CD14-positive monocyte (primary cell): ENCODE measurements around the gene ZNF263. TPM values are rescaled to one million over a fixed set of nuclear protein-coding genes. Genes with fewer than 3 reads are reported as not detected.

ENCODE experiments used
- DNase-seq, 3 donors: peaks; one replicate each; pipeline ENCODE4 v3.0.0-alpha.2; 2011 to 2022
- H2AFZ ChIP-seq: 2 replicates; pipeline ENCODE4 v1.6.0; 2012; ENCODE audit warnings: mild to moderate bottlenecking, low read depth, low read length, inconsistent platforms; ENCODE audit not compliant: insufficient read depth, poor library complexity, severe bottlenecking
- H3K27ac ChIP-seq, 2 donors: 1 replicate in 1 of 2; 2 replicates in 1 of 2; pipeline ENCODE4 v1.5.1; 2012 to 2013; ENCODE audit warnings: low read length in 2 of 2, control low read depth in 1 of 2, inconsistent platforms in 1 of 2, low read depth in 1 of 2, mild to moderate bottlenecking in 1 of 2
- H3K27me3 ChIP-seq, 2 donors: one replicate each; pipeline versions ENCODE4 v1.6.0 to v1.6.1; 2011 to 2013; ENCODE audit warnings: low read length in 2 of 2; ENCODE audit not compliant: control insufficient read depth in 2 of 2, insufficient read depth in 2 of 2
- H3K36me3 ChIP-seq, 2 donors: replicated peaks in 1 of 2; 1 replicate in 1 of 2; 2 replicates in 1 of 2; pipeline versions ENCODE4 v1.5.1 to v1.6.1; 2012 to 2013; ENCODE audit warnings: low read length in 2 of 2, control low read depth in 1 of 2, inconsistent platforms in 1 of 2, mild to moderate bottlenecking in 1 of 2; ENCODE audit not compliant: insufficient read depth in 2 of 2, control insufficient read depth in 1 of 2
- H3K4me1 ChIP-seq, 2 donors: 1 replicate in 1 of 2; 2 replicates in 1 of 2; pipeline versions ENCODE4 v1.5.1 to v1.6.1; 2012 to 2013; ENCODE audit warnings: low read length in 2 of 2, control low read depth in 1 of 2, inconsistent platforms in 1 of 2, mild to moderate bottlenecking in 1 of 2, moderate library complexity in 1 of 2; ENCODE audit not compliant: insufficient read depth in 2 of 2, control insufficient read depth in 1 of 2
- H3K4me2 ChIP-seq: replicated peaks from 2 replicates; pipeline ENCODE3; 2012; ENCODE audit warnings: low read length, moderate library complexity, mild to moderate bottlenecking; ENCODE audit not compliant: poor library complexity, severe bottlenecking; ENCODE audit errors: extremely low read depth
- H3K4me3 ChIP-seq, 3 experiments: fragments of 200-600 bp in 1 of 3; sonication (generic) in 1 of 3; replicated peaks in 1 of 3; 1 replicate in 2 of 3; 2 replicates in 1 of 3; pipeline ENCODE4 v1.5.1; 2011 to 2013; ENCODE audit warnings: low read length in 3 of 3, mild to moderate bottlenecking in 3 of 3, control low read depth in 2 of 3, low read depth in 2 of 3, inconsistent platforms in 1 of 3, moderate library complexity in 1 of 3
- H3K79me2 ChIP-seq: 2 replicates; pipeline ENCODE4 v1.6.0; 2012; ENCODE audit warnings: mild to moderate bottlenecking, control low read depth, inconsistent platforms, low read length, moderate library complexity; ENCODE audit not compliant: insufficient read depth
- H3K9ac ChIP-seq: 2 replicates; pipeline ENCODE4 v1.6.0; 2017; ENCODE audit warnings: low read length, mild to moderate bottlenecking; ENCODE audit not compliant: insufficient read depth, poor library complexity, severe bottlenecking
- H3K9me3 ChIP-seq, 2 donors: replicated peaks in 1 of 2; 1 replicate in 1 of 2; 2 replicates in 1 of 2; pipeline versions ENCODE4 v1.5.1 to v1.6.1; 2012 to 2013; ENCODE audit warnings: low read length in 2 of 2, control low read depth in 1 of 2; ENCODE audit not compliant: control insufficient read depth in 1 of 2, insufficient read depth in 1 of 2
- H4K20me1 ChIP-seq: 2 replicates; pipeline ENCODE4 v1.6.0; 2012; ENCODE audit warnings: mild to moderate bottlenecking, low read length, control low read depth, moderate library complexity; ENCODE audit not compliant: insufficient read depth
- H3K27ac Mint-ChIP-seq, 7 donors: one replicate each; pipeline ENCODE4 v1.8.0; 2020; ENCODE audit warnings: mild to moderate bottlenecking in 7 of 7, mixed read lengths in 7 of 7, moderate library complexity in 6 of 7, inconsistent platforms in 2 of 7
- H3K27me3 Mint-ChIP-seq, 3 donors: one replicate each; pipeline ENCODE4 v1.8.0; 2021 to 2022; ENCODE audit warnings: low read depth in 3 of 3, mild to moderate bottlenecking in 3 of 3, mixed read lengths in 3 of 3, moderate library complexity in 3 of 3, inconsistent platforms in 1 of 3
- H3K36me3 Mint-ChIP-seq, 2 donors: one replicate each; pipeline ENCODE4 v1.8.0; 2020; ENCODE audit warnings: mixed read lengths in 2 of 2, inconsistent platforms in 1 of 2, mild to moderate bottlenecking in 1 of 2
- H3K4me1 Mint-ChIP-seq: one replicate; pipeline ENCODE4 v1.8.0; 2020; ENCODE audit warnings: mild to moderate bottlenecking, mixed read lengths
- H3K4me3 Mint-ChIP-seq, 2 donors: one replicate each; pipeline ENCODE4 v1.8.0; 2020; ENCODE audit warnings: mild to moderate bottlenecking in 2 of 2, mixed read lengths in 2 of 2, moderate library complexity in 1 of 2
- H3K9me3 Mint-ChIP-seq, 7 donors: one replicate each; pipeline ENCODE4 v1.8.0; 2020 to 2022; ENCODE audit warnings: mixed read lengths in 7 of 7, mild to moderate bottlenecking in 6 of 7, moderate library complexity in 6 of 7, inconsistent platforms in 2 of 7
- CTCF ChIP-seq: fragments of 200-600 bp; IDR thresholded peaks from one replicate; pipeline ENCODE4 v1.8.0; 2022; ENCODE audit warnings: antibody characterized with exemption, mild to moderate bottlenecking
- WGBS: methylation state at CpG from one replicate; pipeline ENCODE4 v1.1.5; 2013; ENCODE audit warnings: missing lambda C conversion rate; ENCODE audit not compliant: insufficient coverage; 5-methylcytosine and 5-hydroxymethylcytosine counted together
- intact Hi-C, 2 donors: fragments of 100-400 bp; cut with micrococcal nuclease; formaldehyde crosslinking; loops; one replicate each; pipeline versions ENCODE4 v1.15.0 to v1.15.1; 2023
- polyA plus RNA-seq, 3 donors: library from polyadenylated mRNA; depleted of rRNA in 1 of 3; unstranded in 2 of 3; stranded (reverse) in 1 of 3; fragments of 300-500 nt in 2 of 3; fragments of >200 nt in 1 of 3; fragmentation: Illumina TruSeq in 2 of 3; gene quantifications; 1 replicate in 2 of 3; 2 replicates in 1 of 3; pipeline ENCODE4 v1.2.3, GENCODE V29; 2012 to 2021

Gene ZNF263
- polyA plus RNA-seq, 3 donors, result 11.5 to 21.5 (median 13.1) TPM

- peaks cover 65% of the 10 kb centered on the region for H3K79me2 ChIP-seq
- peaks cover 27 to 40% of the 10 kb centered on the region in 2 donors for H3K36me3 Mint-ChIP-seq
- peak within 1 kb of the TSS; percentile 5 for H2AFZ ChIP-seq
- peak within 1 kb of the TSS; percentile 80 for H3K9ac ChIP-seq
- no peaks in the 10 kb centered on the region for H3K9me3 Mint-ChIP-seq
- H3K4me2 ChIP-seq, result peak within 1 kb of the TSS; percentile 88
- no peaks in the 10 kb centered on the region for H3K9me3 ChIP-seq
- H3K27ac ChIP-seq, result peak within 1 kb of the TSS; percentile 90 to 98
- 54% methylated on average over 12 of the region's 14 CpGs for WGBS
- peak within 1 kb of the TSS; percentile 93 to 99 (median 98) for H3K27ac Mint-ChIP-seq
- no peaks in the 10 kb centered on the region for H3K27me3 ChIP-seq
- peaks cover 52% of the 10 kb centered on the region for H4K20me1 ChIP-seq
- H3K4me1 ChIP-seq, result peaks cover 87 to 96% of the 10 kb centered on the region in 2 donors
- DNase-seq, result peak; percentile 76 to 93 (median 92)
- peak within 1 kb of the TSS; percentile 97 to 99 for H3K4me3 Mint-ChIP-seq
- no peak for TF ChIP-seq CTCF
- peaks cover 95% of the 10 kb centered on the region for H3K4me1 Mint-ChIP-seq
- H3K4me3 ChIP-seq, result peak within 1 kb of the TSS; percentile 85 to 98 (median 92)
- peaks cover 0 to 2% (median 0%) of the 10 kb centered on the region in 3 donors for H3K27me3 Mint-ChIP-seq
- H3K36me3 ChIP-seq, result peaks cover 32 to 38% of the 10 kb centered on the region in 2 donors
- intact Hi-C loops, result loop anchor here in 1 of 2 donors (2.0 kb wide), 1 partner anchor 26 kb away; the partner anchor contains the start of gene ZNF263
Measured at GRCh38 chr16:3256146-3256865, 27.0 kb upstream of the ZNF263 start, which contains the start of gene MEFV. Gene MEFV (minus strand): TSS chr16:3256633. CDS start chr16:3256587, 46 bp downstream.

GRCh38 chr16:3256866-3257465 is 26.3 kb upstream of the ZNF263 start:
- peaks cover 58% of the 10 kb centered on the region for H3K79me2 ChIP-seq
- H3K9ac ChIP-seq, result peak overlapping the region; percentile 80
- Mint-ChIP-seq H3K4me3 (peak overlapping the region; percentile 97 to 99), H3K36me3 (peaks cover 22 to 34% of the 10 kb centered on the region in 2 donors), H3K27ac (peak overlapping the region; percentile 93 to 99 (median 98)), H3K27me3 (peaks cover 0 to 2% (median 0%) of the 10 kb centered on the region in 3 donors), H3K9me3 (peaks cover 0 to 2% (median 0%) of the 10 kb centered on the region in 7 donors), H3K4me1 (peaks cover 95% of the 10 kb centered on the region)
- intact Hi-C loops, result loop anchor here in 1 of 2 donors (2.0 kb wide), 1 partner anchor 26 kb away; the partner anchor contains the start of gene ZNF263
- no peak for TF ChIP-seq CTCF
- H3K36me3 ChIP-seq, result peaks cover 26 to 31% of the 10 kb centered on the region in 2 donors
- H3K27me3 ChIP-seq, result no peaks in the 10 kb centered on the region
- H2AFZ ChIP-seq, result no peak overlapping the region
- H3K4me1 ChIP-seq, result peaks cover 86 to 96% of the 10 kb centered on the region in 2 donors
- H3K4me2 ChIP-seq, result peak overlapping the region; percentile 88
- peak overlapping the region; percentile 85 to 98 (median 92) for H3K4me3 ChIP-seq
- no peaks in the 10 kb centered on the region for H3K9me3 ChIP-seq
- DNase-seq, result peak in 2 of 3 donors; percentile 52 to 68
- peak overlapping the region; percentile 90 to 98 for H3K27ac ChIP-seq
- H4K20me1 ChIP-seq, result peaks cover 45% of the 10 kb centered on the region
- 58% methylated on average over 3 of the region's 9 CpGs for WGBS
